Measurements from ENCODE around the gene IL27RA. TPM values are rescaled to one million over a fixed set of nuclear protein-coding genes. Genes with fewer than 3 reads are reported as not detected.

IL27RA gene
- total and polyA plus RNA-seq, 2 donors (not counting 3 experiments of a cell fraction or from before 2014, with no cell fraction given): 1.6 to 4.5 TPM

DNA sequence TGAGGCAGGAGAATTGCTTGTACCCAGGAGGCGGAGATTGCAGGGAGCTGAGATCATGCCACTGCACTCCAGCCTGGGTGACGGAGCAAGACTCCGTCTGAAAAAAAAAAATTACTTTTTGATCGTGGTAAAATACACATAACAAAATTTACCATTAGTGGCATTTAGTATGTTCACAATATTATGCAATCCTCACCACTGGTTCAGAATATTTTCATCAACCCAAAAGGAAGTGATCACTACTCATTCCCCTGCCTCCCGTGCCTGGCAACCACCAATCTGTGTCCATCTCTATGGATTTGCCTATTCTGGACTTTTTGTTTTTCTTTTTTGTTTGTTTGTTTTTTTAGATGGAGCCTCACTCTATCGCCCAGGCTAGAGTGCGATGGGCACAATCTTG, 31.5 kb downstream of the IL27RA start:
- Histone ChIP-seq H3K36me3 (ENCODE audit: control insufficient read depth in 2 of 2, extremely low read depth in 1 of 2, insufficient read depth in 2 of 2, low read length in 2 of 2) (no peaks in the 10 kb centered on the region), H3K4me3 (replicated peaks in 1 of 3; ENCODE audit: insufficient read depth in 1 of 3, low read depth in 1 of 3, low read length in 3 of 3) (no peak overlapping the region), H4K20me1 (replicated peaks; ENCODE audit: control insufficient read depth, extremely low read depth, insufficient read depth, low read length) (no peaks in the 10 kb centered on the region), H3K27ac (ENCODE audit: insufficient read depth, low read depth, low read length) (no peak overlapping the region), H3K9me3 (replicated peaks; ENCODE audit: control insufficient read depth, insufficient read depth, low read length) (no peaks in the 10 kb centered on the region), H3K4me2 (ENCODE audit: insufficient read depth, low read length) (no peak overlapping the region), H3K4me1 (ENCODE audit: control insufficient read depth, extremely low read depth, insufficient read depth, low read length) (no peaks in the 10 kb centered on the region), H3K27me3 (ENCODE audit: control insufficient read depth in 2 of 2, insufficient read depth in 2 of 2, low read length in 2 of 2) (peaks cover 7 to 8% of the 10 kb centered on the region in 2 experiments), H3K9me1 (replicated peaks; ENCODE audit: control insufficient read depth, extremely low read depth, insufficient read depth, low read length) (no peaks in the 10 kb centered on the region), H2AFZ (ENCODE audit: low read depth, low read length) (no peak overlapping the region), H3K9ac (replicated peaks; ENCODE audit: extremely low read depth, insufficient read depth, low read length) (no peak overlapping the region), H3K79me2 (ENCODE audit: control insufficient read depth, insufficient read depth, low read length) (no peaks in the 10 kb centered on the region)
- dilution Hi-C loops (cut with MboI; ENCODE audit: extremely low pct_ligation_motif_present, low sequenced_read_pairs) (no loop called here), intact Hi-C loops (cut with micrococcal nuclease) (no loop called here)
- FAIRE-seq (no peak), DNase-seq (ENCODE audit: low read depth, low spot score) (no peak)
- ChIA-PET CTCF (interaction anchor here (1.0 kb wide), 1 partner anchor 10 kb away, joined by 3 read pairs; no protein-coding TSS in a partner anchor), POLR2A (no interaction called here)
- TF ChIP-seq POLR2AphosphoS5 (IDR thresholded peaks at IDR 0.05; ENCODE audit: insufficient read depth, low read depth, low read length) (no peak), POLR2A (IDR thresholded peaks at IDR 0.05; ENCODE audit: low read depth, low read length) (no peak), FOS (IDR thresholded peaks at IDR 0.05; ENCODE audit: borderline replicate concordance, insufficient read depth, low read length) (no peak), MYC (IDR thresholded peaks at IDR 0.05; ENCODE audit: low read depth, low read length) (no peak), EZH2 (IDR thresholded peaks at IDR 0.05; ENCODE audit: borderline replicate concordance, low read depth, low read length, severe bottlenecking) (no peak), JUN (IDR thresholded peaks at IDR 0.05; ENCODE audit: borderline replicate concordance, insufficient read depth, insufficient read length, low read depth) (no peak), GATA2 (IDR thresholded peaks at IDR 0.05; ENCODE audit: insufficient read depth, insufficient read length, low read depth, low read length) (no peak)
- TF ChIP-seq, protein P1, sequence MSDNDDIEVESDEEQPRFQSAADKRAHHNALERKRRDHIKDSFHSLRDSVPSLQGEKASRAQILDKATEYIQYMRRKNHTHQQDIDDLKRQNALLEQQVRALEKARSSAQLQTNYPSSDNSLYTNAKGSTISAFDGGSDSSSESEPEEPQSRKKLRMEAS (IDR thresholded peaks at IDR 0.05; ENCODE audit: insufficient read depth, insufficient read length): no peak
- TF ChIP-seq, protein P2, sequence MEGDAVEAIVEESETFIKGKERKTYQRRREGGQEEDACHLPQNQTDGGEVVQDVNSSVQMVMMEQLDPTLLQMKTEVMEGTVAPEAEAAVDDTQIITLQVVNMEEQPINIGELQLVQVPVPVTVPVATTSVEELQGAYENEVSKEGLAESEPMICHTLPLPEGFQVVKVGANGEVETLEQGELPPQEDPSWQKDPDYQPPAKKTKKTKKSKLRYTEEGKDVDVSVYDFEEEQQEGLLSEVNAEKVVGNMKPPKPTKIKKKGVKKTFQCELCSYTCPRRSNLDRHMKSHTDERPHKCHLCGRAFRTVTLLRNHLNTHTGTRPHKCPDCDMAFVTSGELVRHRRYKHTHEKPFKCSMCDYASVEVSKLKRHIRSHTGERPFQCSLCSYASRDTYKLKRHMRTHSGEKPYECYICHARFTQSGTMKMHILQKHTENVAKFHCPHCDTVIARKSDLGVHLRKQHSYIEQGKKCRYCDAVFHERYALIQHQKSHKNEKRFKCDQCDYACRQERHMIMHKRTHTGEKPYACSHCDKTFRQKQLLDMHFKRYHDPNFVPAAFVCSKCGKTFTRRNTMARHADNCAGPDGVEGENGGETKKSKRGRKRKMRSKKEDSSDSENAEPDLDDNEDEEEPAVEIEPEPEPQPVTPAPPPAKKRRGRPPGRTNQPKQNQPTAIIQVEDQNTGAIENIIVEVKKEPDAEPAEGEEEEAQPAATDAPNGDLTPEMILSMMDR (IDR thresholded peaks at IDR 0.05; ENCODE audit: extremely low read depth in 1 of 2, insufficient read depth in 1 of 2, low read depth in 1 of 2, low read length in 2 of 2): no peak
- no TSS peak for BruUV-seq (replicated peaks)

Measured in endothelial cell of umbilical vein (primary cell).